Lower lobe of right lung (tissue), 2 donors: Measurements from ENCODE around the gene RASA3. TPM values are rescaled to one million over a fixed set of nuclear protein-coding genes. Genes with fewer than 3 reads are reported as not detected.

ENCODE experiments used
- ATAC-seq, 2 donors: fragments of 200-7000 bp; cut with Tn5 transposase; one replicate each; pipeline ENCODE4 v1.9.1; 2020 to 2022; ENCODE audit warnings: mild to moderate bottlenecking in 2 of 2, moderate library complexity in 2 of 2
- DNase-seq: peaks from one replicate; pipeline ENCODE4 v3.0.0-alpha.2; 2020
- H3K27ac ChIP-seq: fragments of 200-600 bp; one replicate; pipeline ENCODE4 v1.8.0; 2022
- H3K27me3 ChIP-seq: fragments of 200-600 bp; one replicate; pipeline ENCODE4 v1.8.0; 2022; ENCODE audit warnings: low read depth
- H3K36me3 ChIP-seq: fragments of 200-600 bp; one replicate; pipeline ENCODE4 v1.8.0; 2022; ENCODE audit warnings: mild to moderate bottlenecking
- H3K4me1 ChIP-seq: fragments of 200-600 bp; one replicate; pipeline ENCODE4 v1.8.0; 2022
- H3K4me3 ChIP-seq: fragments of 200-600 bp; one replicate; pipeline ENCODE4 v1.8.0; 2022; ENCODE audit warnings: mild to moderate bottlenecking
- H3K9me3 ChIP-seq: fragments of 200-600 bp; one replicate; pipeline ENCODE4 v1.8.0; 2022
- intact Hi-C: fragments of 100-400 bp; cut with DNase I; formaldehyde crosslinking; loops from one replicate; pipeline ENCODE4 v1.11.0; 2022
- total RNA-seq: library from RNA; stranded (reverse); fragmentation: NEBNext Ultra II Directional; extraction: Animal tissue kit (Norgen Biotek cat#: 25700); gene quantifications from one replicate; pipeline ENCODE4 v1.2.1, GENCODE V29; 2021
- TF ChIP-seq, protein P1 (sequence below): fragments of 200-600 bp; IDR thresholded peaks from one replicate; pipeline ENCODE4 v1.8.0; 2022; ENCODE audit warnings: antibody characterized with exemption, mild to moderate bottlenecking
- donor health status: DM: no; HTN: yes; CAD: no; lungs with severe emphysema.

Gene RASA3
- total RNA-seq, 1 donor from 2014 or later = 19.1 TPM

DNA sequence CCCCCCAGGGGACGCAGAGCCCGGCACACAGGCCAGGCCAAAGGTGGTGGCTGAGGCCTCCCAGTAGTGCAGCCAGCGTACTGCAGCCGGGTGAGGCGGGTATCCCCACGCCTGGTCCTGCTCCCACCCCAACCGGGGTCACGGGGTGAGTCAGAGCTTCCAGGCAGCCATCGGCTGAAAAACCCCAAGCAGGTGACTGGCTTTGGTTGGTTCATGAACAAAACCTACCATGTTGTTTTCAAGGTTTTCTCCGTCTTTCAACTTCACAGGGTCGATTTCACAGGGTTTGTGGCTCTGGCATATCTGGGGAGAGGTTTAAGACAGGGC, 116.5 kb downstream of the RASA3 start:
- TF ChIP-seq, protein P1, sequence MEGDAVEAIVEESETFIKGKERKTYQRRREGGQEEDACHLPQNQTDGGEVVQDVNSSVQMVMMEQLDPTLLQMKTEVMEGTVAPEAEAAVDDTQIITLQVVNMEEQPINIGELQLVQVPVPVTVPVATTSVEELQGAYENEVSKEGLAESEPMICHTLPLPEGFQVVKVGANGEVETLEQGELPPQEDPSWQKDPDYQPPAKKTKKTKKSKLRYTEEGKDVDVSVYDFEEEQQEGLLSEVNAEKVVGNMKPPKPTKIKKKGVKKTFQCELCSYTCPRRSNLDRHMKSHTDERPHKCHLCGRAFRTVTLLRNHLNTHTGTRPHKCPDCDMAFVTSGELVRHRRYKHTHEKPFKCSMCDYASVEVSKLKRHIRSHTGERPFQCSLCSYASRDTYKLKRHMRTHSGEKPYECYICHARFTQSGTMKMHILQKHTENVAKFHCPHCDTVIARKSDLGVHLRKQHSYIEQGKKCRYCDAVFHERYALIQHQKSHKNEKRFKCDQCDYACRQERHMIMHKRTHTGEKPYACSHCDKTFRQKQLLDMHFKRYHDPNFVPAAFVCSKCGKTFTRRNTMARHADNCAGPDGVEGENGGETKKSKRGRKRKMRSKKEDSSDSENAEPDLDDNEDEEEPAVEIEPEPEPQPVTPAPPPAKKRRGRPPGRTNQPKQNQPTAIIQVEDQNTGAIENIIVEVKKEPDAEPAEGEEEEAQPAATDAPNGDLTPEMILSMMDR = no peak
- Histone ChIP-seq H3K27ac (no peak overlapping the region), H3K4me3 (no peak overlapping the region), H3K9me3 (no peaks in the 10 kb centered on the region), H3K27me3 (no peaks in the 10 kb centered on the region), H3K4me1 (no peaks in the 10 kb centered on the region), H3K36me3 (peaks cover 73% of the 10 kb centered on the region)
- intact Hi-C loops = no loop called here
- DNase-seq (no peak), ATAC-seq (no peak)

DNA sequence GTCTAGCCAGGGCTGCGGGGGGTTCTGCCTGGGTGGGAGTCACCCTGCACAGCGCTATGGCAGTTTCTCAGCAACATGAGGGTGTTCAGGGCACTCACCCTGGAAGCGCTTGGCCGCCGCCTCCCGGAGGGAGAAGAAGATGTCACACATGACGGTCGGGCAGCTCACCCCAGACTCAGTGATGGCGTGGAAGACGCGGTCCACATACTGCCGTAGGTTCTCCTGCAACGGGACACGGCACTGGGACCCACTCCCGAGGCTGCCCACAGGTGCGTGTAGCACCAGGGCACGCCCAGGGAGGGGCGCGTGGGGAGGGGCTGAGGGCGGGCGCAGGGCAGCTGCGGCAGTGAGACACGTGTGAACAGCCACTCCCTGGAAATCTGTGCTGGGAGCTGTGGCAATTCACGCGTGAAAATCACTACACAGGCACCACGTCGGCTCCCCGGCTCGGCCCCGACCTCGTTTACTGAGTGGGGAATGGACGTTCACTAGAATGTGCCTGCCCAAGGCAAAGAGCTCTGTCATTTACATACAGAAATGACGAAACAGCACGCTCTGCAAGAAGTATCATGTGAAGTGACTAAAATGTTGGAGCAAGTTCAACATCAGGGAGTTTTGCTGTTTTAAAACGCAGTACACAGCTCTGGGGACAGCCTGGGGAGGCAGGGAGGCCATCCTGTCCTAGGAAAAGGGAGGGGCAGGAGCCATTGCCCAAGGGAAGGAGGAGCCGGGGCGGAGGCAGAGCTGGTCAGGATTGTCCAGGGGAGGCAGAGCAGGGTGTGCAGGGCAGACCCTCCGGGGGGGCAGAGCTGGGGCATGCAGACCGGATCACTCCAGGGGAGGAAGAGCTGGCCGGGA, 117.1 kb downstream of the RASA3 start:
- no peak overlapping the region for H3K27ac ChIP-seq
- peak; percentile 72 to 85 for ATAC-seq
- intact Hi-C loops = no loop called here

DNA sequence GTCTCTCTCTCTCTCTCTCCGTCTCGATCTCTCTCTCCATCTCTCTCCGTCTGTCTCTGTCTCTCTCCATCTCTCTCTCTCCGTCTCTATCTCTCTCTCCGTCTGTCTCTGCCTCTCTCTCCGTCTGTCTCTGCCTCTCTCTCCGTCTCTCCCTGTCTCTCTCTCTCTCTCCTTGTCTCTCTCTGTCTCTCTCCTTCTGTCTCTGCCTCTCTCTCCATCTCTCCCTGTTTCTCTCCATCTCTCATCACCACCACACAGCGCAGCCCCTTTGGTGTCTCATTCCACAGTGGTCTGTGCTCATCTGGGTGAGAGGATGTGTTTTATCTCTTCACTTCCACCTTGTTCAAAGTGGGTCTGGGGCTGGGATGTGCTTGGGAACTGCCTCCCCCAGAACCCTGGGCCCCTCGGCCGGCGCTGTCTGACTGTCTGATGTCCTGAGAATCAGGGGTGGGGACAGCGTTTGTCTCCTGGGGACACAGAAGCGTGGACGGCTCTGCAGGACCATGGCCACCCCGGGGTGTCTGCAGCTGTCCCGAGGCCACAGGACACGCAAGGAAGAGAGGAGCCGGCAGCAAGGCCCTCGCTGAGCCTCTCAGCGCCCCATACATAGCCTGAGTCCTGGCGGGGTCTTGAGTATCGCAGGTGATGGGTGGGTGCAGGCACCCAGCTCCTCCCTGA, 118.3 kb downstream of the RASA3 start:
- peak; percentile 36 for DNase-seq
- peaks cover 82% of the 10 kb centered on the region for H3K36me3 ChIP-seq

More for the DNA sequence above, 117.1 kb downstream of the RASA3 start:
- Histone ChIP-seq H3K27me3 (no peaks in the 10 kb centered on the region), H3K36me3 (peaks cover 70% of the 10 kb centered on the region), H3K9me3 (no peaks in the 10 kb centered on the region), H3K4me3 (no peak overlapping the region), H3K4me1 (no peaks in the 10 kb centered on the region)
- no peak for DNase-seq
- TF ChIP-seq, protein P1 = no peak

DNA sequence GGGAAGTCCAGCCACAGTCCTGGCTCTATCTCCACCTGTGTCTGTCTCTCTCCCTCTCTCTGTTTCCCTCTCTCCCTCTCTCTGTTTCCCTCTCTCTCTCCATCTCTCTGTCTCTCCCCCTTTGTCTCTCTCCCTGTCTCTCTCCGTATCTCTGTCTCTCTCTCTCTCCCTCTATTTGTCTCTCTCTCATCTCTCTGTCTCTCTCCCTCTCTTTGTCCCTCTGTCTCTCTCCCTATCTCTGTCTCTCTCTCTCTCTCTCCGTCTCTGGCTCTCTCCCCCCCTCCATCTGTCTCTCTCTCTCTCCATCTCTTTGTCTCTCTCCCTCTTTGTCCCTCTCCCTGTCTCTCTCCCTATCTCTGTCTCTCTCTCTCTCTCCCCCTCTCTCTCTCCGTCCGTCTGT, 119.1 kb downstream of the RASA3 start:
- TF ChIP-seq, protein P1 = no peak
- intact Hi-C loops = no loop called here
- no peak overlapping the region for H3K4me3 ChIP-seq
- H3K9me3 ChIP-seq = no peaks in the 10 kb centered on the region
- H3K27me3 ChIP-seq = no peaks in the 10 kb centered on the region
- no peak for ATAC-seq
- H3K4me1 ChIP-seq = no peaks in the 10 kb centered on the region
- DNase-seq = no peak
- no peak overlapping the region for H3K27ac ChIP-seq
- peaks cover 78% of the 10 kb centered on the region for H3K36me3 ChIP-seq

More for the DNA sequence above, 118.3 kb downstream of the RASA3 start:
- H3K27me3 ChIP-seq = no peaks in the 10 kb centered on the region
- H3K4me1 ChIP-seq = no peaks in the 10 kb centered on the region
- no peaks in the 10 kb centered on the region for H3K9me3 ChIP-seq
- ATAC-seq = no peak
- intact Hi-C loops = no loop called here
- TF ChIP-seq, protein P1 = no peak
- H3K27ac ChIP-seq = no peak overlapping the region
- H3K4me3 ChIP-seq = no peak overlapping the region

DNA sequence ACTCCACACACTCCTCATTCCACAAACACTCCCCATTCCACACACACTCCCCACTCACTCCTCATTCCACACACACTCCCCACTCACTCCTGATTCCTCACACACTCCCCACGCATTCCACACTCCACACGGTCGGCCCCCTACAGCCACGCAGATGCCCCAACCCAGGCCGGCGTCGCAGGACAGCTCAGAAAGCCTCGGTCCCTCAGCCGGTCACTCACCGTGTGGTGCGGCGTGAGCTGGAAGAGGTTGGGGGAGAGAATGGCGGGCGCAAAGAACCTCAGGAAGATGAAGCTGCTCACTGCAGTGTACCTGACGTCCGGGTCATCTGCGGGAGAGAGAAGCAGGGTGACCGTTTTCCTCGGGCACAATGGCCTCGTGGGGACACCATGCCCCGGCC, 119.5 kb downstream of the RASA3 start:
- no peak overlapping the region for H3K4me3 ChIP-seq
- no peaks in the 10 kb centered on the region for H3K27me3 ChIP-seq
- no peak overlapping the region for H3K27ac ChIP-seq
- DNase-seq (peak; percentile 28), ATAC-seq (no peak)
- TF ChIP-seq, protein P1 = no peak
- H3K4me1 ChIP-seq = no peaks in the 10 kb centered on the region
- peaks cover 74% of the 10 kb centered on the region for H3K36me3 ChIP-seq
- intact Hi-C loops = no loop called here
- H3K9me3 ChIP-seq = no peaks in the 10 kb centered on the region
